Hindlimb muscle (tissue), 1 donor: ENCODE data around the gene TRNP1. TPM values are rescaled to one million over a fixed set of nuclear protein-coding genes. Genes with fewer than 3 reads are reported as not detected.
A peak's percentile ranks its signal among the peaks of the same experiment; 100 is the strongest.
"Not testable (repeated sequence)": the region's sequence is repeated elsewhere in the genome, so short reads cannot be mapped to it uniquely, and the experiment has no call there.

Experiments
- DNase-seq: peaks from one replicate; pipeline ENCODE4 v3.0.0-alpha.2; 2013
- polyA plus RNA-seq: library from polyadenylated mRNA; unstranded; fragments of 120-200 nt; gene quantifications from one replicate; pipeline ENCODE4 v1.2.1, GENCODE V29; 2013; ENCODE audit not compliant: insufficient read length

Gene TRNP1
- polyA plus RNA-seq, 1 donor: 1.2 TPM

DNA sequence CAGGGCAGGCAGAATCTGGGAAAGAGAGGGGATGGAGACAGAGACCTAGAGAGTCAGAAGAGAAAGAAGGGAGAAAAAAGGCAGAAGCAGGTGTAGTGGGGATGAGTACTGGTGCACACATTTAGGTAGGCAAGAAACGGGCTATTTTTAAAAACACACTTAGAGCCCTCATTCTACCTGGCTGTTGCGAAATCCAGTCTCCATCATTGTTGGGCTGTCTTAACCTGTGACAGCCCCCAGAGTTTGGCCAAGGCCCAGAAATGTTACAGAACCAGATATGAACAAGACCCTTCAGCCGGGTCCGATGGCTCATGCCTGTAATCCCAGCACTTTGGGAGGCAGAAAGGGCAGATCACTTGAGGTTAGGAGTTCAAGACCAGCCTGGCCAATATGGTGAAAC lies 20.7 kb upstream of the TRNP1 start:
- no peak for DNase-seq

- DNase-seq: no peak
Observed at GRCh38 chr1:26976621-26977510, 16.6 kb upstream of the TRNP1 start.

- DNase-seq: no peak
Observed at GRCh38 chr1:26978901-26979300, 14.6 kb upstream of the TRNP1 start.

- DNase-seq: no peak
Observed at GRCh38 chr1:26981146-26981846, 12.2 kb upstream of the TRNP1 start.

DNA sequence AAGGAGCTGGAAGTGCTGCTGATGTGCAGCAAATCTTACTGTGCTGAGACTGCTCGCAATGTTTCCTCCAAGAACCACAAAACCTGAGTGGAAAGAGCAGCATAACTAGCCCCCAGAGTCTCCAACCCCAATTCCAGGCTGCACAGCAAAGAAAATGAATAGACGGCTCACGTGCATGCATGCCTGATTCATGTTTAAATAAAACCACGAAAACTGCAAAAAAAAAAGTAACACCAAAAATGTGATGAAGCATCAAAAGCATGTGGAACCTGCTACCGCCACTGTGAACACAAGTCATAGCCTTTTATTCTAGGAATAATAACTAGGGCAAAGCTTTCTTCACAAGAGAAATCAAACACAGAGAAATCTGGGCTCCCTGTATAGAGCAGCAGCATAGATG lies 9.6 kb upstream of the TRNP1 start:
- DNase-seq: no peak

DNA sequence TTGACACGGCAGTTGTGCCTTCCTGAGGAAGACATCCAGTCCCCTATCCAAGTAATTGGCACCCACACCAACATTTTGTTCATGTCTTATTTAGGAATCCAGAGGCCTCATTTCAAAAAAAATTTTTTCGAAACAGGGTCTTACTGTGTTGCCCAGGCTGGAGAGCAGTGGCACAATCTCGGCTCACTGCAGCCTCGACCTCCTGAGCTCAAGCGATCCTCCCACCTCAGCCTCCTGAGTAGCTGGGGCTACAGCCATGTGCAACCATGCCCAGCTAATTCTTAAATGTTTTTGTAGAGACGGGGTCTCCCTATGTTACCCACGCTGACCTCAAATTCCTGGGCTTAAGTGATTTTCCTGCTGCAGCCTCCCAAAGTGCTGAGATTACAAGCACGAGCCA lies 9.2 kb upstream of the TRNP1 start:
- DNase-seq: no peak

DNA sequence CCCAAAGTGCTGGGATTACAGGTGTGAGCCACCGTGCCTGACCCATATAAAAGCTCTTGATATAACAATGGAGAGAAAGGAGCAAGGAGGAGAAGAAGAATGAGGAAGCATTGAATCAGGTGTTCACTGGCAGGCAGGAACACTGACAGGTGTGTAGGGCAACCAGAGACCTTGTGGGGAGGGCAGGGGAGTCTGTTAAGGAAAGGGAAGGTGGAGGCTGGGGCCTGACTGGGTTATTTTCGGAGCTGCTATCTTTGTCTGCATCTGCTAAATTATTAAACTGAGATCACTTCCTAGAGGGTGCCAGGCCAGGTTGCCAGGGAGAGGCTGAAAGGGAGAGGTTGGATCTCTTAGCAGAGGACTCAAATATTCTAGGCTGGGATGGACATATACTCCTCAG lies 6.8 kb upstream of the TRNP1 start:
- DNase-seq: no peak

GRCh38 chr1:26989403-26990109 lies 3.9 kb upstream of the TRNP1 start:
- DNase-seq: not testable (repeated sequence)

DNA sequence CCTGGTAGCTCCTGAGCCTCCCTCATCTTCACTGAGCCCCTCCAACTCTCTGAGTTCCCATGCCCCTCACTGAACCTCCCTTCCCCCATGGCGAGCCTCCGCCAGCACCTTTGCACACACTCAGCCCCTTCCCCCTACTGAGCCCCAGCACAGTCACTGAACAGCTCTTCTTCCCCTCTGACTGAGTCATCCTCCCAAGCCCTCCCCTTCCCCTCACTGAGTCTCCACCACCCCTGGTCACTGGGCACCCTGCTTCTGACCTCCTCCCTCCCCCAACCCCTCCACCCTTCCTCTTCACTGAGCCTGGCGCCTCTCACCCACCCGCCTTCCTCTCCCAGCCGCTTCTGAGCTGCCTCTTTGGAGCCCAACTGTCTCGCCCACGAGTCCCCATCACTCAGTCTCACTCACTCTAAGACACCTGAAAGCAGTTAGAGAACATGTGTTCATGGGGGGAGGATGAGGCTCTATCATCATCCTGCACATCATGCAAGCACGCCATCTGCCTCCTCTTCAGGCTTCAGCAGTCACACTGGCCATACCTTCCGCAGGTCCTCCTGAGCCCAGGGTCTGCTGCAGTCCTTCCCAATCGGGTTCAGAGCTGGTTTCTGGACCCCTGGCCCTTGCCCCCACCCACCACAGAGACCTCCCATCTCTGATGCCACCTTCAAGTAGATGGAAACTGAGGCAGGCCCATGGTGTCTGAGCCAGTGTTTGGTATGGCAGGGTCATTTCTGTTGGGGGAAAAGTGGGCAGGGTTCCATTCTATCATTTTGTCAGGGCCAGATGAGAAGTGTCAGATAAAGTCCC lies 2.0 kb upstream of the TRNP1 start:
- DNase-seq: no peak

DNA sequence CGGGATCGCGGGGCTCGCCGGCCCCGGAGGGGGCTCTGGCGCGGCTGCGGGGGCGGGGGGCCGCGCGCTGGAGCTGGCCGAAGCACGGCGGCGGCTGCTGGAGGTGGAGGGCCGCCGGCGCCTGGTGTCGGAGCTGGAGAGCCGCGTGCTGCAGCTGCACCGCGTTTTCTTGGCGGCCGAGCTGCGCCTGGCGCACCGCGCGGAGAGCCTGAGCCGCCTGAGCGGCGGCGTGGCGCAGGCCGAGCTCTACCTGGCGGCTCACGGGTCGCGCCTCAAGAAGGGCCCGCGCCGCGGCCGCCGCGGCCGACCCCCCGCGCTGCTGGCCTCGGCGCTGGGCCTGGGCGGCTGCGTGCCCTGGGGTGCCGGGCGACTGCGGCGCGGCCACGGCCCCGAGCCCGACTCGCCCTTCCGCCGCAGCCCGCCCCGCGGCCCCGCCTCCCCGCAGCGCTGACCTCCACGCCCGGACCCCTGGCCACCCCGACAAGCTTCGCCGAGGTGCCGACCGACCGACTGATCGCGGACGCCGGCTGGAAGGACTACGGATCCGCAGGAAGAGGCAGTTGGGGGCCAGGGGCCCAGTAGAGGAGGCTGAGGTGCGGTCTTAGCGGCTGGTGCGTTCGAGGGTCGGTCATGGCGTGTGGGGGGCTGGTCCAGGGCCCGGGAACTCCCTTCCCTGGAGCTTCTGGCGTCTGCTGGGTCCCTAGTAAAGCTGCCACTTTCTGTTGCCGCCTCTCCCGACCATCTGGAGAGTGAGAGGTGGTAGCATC lies 711 bp downstream of the TRNP1 start:
- peak; percentile 42 for DNase-seq

- no peak for DNase-seq
Observed at GRCh38 chr1:26994787-26995517, 1.5 kb downstream of the TRNP1 start.

- no peak for DNase-seq
Observed at GRCh38 chr1:26996024-26996423, 2.5 kb downstream of the TRNP1 start.

DNA sequence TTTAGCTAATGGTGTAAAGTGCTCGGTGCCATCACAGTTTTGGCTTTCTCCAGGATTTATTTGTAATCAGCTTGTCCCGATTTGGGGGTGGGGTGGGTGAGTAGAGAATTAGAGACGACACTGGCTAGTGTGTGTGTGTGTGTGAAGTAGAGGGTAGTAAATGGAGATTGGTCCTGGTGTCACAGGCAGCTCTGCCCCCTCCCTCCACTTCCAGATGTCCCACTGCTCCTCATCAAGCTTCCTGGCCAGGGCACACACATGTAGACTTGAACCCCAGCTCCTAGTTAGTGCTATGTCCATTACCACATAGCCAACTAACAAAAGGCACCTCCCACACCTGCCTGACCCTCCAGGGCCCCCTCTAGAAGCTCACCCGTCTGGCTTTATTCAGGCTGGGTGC lies 3.2 kb downstream of the TRNP1 start:
- no peak for DNase-seq

- DNase-seq: no peak
Observed at GRCh38 chr1:26998429-26999300, 5.2 kb downstream of the TRNP1 start.

DNA sequence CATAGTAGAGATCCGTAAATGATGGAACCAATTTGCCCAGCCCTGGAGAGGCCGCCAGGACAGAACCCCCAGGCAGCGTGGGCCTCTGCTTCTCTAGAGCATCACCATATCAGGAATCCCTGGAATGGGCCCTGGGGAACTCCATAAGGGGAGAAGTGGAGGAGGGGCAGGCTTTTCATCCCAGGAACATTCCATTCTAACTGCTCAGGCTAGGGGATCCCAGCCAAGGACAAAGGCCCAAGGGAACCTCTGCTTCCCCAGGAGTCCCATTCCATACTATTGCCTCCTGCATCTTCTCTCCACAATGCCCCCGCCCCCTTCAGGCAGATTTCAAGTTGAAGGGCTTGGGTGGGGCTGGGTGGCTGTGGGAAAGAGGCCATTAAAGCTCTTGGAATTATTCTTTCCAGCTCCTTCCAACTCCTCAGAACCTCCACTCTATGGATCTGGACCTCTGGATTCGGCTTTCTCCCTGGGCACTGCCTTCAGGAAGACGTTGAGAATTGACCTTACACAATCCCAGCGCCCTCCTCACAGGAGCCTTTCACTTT lies 6.0 kb downstream of the TRNP1 start:
- DNase-seq: no peak

- no peak for DNase-seq
Observed at GRCh38 chr1:27000090-27000816, 6.8 kb downstream of the TRNP1 start.

DNA sequence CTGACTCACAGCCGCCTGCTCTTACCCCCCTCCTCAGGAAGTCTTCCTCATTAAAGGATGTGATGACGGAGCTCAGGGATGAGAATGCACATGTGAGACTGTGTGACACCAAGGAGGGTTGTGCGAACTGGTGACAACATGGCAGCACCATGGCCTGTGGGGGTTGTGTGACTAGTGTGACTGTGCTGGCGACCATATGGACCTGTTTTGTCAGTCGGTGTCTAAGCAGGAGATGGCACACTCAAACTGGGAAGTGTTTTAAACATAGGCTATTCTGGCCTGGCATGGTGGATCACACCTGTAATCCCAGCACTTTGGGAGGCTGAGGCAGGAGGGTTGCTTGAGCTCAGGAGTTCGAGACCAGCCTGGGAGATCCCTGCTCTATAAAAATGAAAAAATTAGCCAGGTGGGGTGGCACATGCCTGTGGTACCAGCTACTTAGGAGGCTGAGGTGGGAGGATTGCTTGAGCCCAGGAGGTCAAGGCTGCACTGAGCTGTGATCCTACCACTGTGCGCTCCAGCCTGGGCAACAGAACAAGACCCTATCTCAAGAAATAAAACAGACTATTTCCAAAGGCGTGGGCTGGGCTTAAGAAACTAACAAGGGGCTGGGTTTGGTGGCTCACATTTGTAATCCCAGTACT lies 7.4 kb downstream of the TRNP1 start:
- DNase-seq: no peak
